Measurements from ENCODE around the gene NT5E. TPM values are rescaled to one million over a fixed set of nuclear protein-coding genes. Genes with fewer than 3 reads are reported as not detected.
"Not testable (repeated sequence)": the region's sequence is repeated elsewhere in the genome, so short reads cannot be mapped to it uniquely, and the experiment has no call there.

The NT5E gene
- 4.9 TPM for polyA plus RNA-seq
- long read RNA-seq, donor 1, result 0 reads
- long read RNA-seq, donor 2, partial matches to known transcripts, result 0 of 1 reads
- long read RNA-seq, donor 2, other reads (novel, unspliced or antisense), result 0 of 1 reads
- long read RNA-seq, donor 3, partial matches to known transcripts, result 0 of 2 reads
- long read RNA-seq, donor 3, other reads (novel, unspliced or antisense), result 0 of 2 reads
- long read RNA-seq, donor 4, result 0 reads
- long read RNA-seq, donor 5, transcript NT5E-201 (9 exons, 3,548 nt), result major isoform, 8 of 17 reads
- long read RNA-seq, donor 5, partial matches to known transcripts, result 6 of 17 reads
- long read RNA-seq, donor 5, other reads (novel, unspliced or antisense), result 0 of 17 reads
- long read RNA-seq, donor 6, partial matches to known transcripts, result 58 of 71 reads
- long read RNA-seq, donor 6, other reads (novel, unspliced or antisense), result 10 of 71 reads
- long read RNA-seq, donor 7, transcript NT5E-201 (9 exons, 3,548 nt), result major isoform, 6 of 7 reads
- long read RNA-seq, donor 7, partial matches to known transcripts, result 0 of 7 reads
- long read RNA-seq, donor 7, other reads (novel, unspliced or antisense), result 0 of 7 reads
- long read RNA-seq, donor 8, partial matches to known transcripts, result 0 of 2 reads
- long read RNA-seq, donor 8, other reads (novel, unspliced or antisense), result 0 of 2 reads
- long read RNA-seq, donor 9, partial matches to known transcripts, result 0 of 5 reads
- long read RNA-seq, donor 9, other reads (novel, unspliced or antisense), result 0 of 5 reads
- long read RNA-seq, donor 10, partial matches to known transcripts, result 0 of 3 reads
- long read RNA-seq, donor 10, other reads (novel, unspliced or antisense), result 0 of 3 reads
- long read RNA-seq, donor 11, result 0 reads

GRCh38 chr6:85449818-85450759 lies at the start of gene NT5E:
TSS of gene NT5E (plus strand) at chr6:85450083. CDS start at chr6:85450140, 57 bp downstream.
- DNase-seq, result peak; percentile 16 to 71
- H3K27me3 ChIP-seq (ENCODE audit: control insufficient read depth, insufficient read depth, low read length), result peaks cover 32% of the 10 kb centered on the region
- H3K4me3 ChIP-seq (ENCODE audit: low read length), result peak within 1 kb of the TSS; percentile 46
- WGBS (ENCODE audit: insufficient coverage, low lambda C conversion rate), result no CpG with 5 or more reads among the region's 92 CpGs
- no peak within 1 kb of the TSS for H3K27ac ChIP-seq (ENCODE audit: low read length)
- H3K9me3 ChIP-seq (ENCODE audit: control insufficient read depth, low read depth, low read length), result no peaks in the 10 kb centered on the region
- H3K4me1 ChIP-seq (ENCODE audit: control insufficient read depth, insufficient read depth, low read length), result peaks cover 5% of the 10 kb centered on the region
- no peaks in the 10 kb centered on the region for H3K36me3 ChIP-seq (ENCODE audit: control insufficient read depth, insufficient read depth, low read length)

- 60% methylated on average over 1 of the region's 4 CpGs for WGBS (ENCODE audit: insufficient coverage, low lambda C conversion rate)
- Histone ChIP-seq H3K4me3 (ENCODE audit: low read length) (no peak overlapping the region), H3K36me3 (ENCODE audit: control insufficient read depth, insufficient read depth, low read length) (no peaks in the 10 kb centered on the region), H3K4me1 (ENCODE audit: control insufficient read depth, insufficient read depth, low read length) (peaks cover 50% of the 10 kb centered on the region), H3K9me3 (ENCODE audit: control insufficient read depth, low read depth, low read length) (no peaks in the 10 kb centered on the region), H3K27me3 (ENCODE audit: control insufficient read depth, insufficient read depth, low read length) (no peaks in the 10 kb centered on the region), H3K27ac (ENCODE audit: low read length) (no peak overlapping the region)
- no peak for DNase-seq
Observed at GRCh38 chr6:85400331-85400730, 49.6 kb upstream of the NT5E start.

- no peaks in the 10 kb centered on the region for H3K9me3 ChIP-seq (ENCODE audit: control insufficient read depth, low read depth, low read length)
- 92% methylated on average over 2 of the region's 6 CpGs for WGBS (ENCODE audit: insufficient coverage, low lambda C conversion rate)
- no peaks in the 10 kb centered on the region for H3K27me3 ChIP-seq (ENCODE audit: control insufficient read depth, insufficient read depth, low read length)
- peak; percentile 26 to 74 for DNase-seq
- H3K4me1 ChIP-seq (ENCODE audit: control insufficient read depth, insufficient read depth, low read length), result peaks cover 50% of the 10 kb centered on the region
- no peak overlapping the region for H3K4me3 ChIP-seq (ENCODE audit: low read length)
- H3K27ac ChIP-seq (ENCODE audit: low read length), result peak overlapping the region; percentile 11
- H3K36me3 ChIP-seq (ENCODE audit: control insufficient read depth, insufficient read depth, low read length), result no peaks in the 10 kb centered on the region
Observed at GRCh38 chr6:85401186-85402021, 48.5 kb upstream of the NT5E start.

- DNase-seq, result no peak
- H3K36me3 ChIP-seq (ENCODE audit: control insufficient read depth, insufficient read depth, low read length), result no peaks in the 10 kb centered on the region
- peaks cover 50% of the 10 kb centered on the region for H3K4me1 ChIP-seq (ENCODE audit: control insufficient read depth, insufficient read depth, low read length)
- H3K4me3 ChIP-seq (ENCODE audit: low read length), result no peak overlapping the region
- peak overlapping the region; percentile 86 for H3K27ac ChIP-seq (ENCODE audit: low read length)
- H3K9me3 ChIP-seq (ENCODE audit: control insufficient read depth, low read depth, low read length), result no peaks in the 10 kb centered on the region
- H3K27me3 ChIP-seq (ENCODE audit: control insufficient read depth, insufficient read depth, low read length), result no peaks in the 10 kb centered on the region
Observed at GRCh38 chr6:85402071-85402470, 47.8 kb upstream of the NT5E start.

- Histone ChIP-seq H3K36me3 (ENCODE audit: control insufficient read depth, insufficient read depth, low read length) (no peaks in the 10 kb centered on the region), H3K27ac (ENCODE audit: low read length) (peak overlapping the region; percentile 86), H3K4me1 (ENCODE audit: control insufficient read depth, insufficient read depth, low read length) (peaks cover 50% of the 10 kb centered on the region), H3K4me3 (ENCODE audit: low read length) (no peak overlapping the region), H3K27me3 (ENCODE audit: control insufficient read depth, insufficient read depth, low read length) (no peaks in the 10 kb centered on the region), H3K9me3 (ENCODE audit: control insufficient read depth, low read depth, low read length) (no peaks in the 10 kb centered on the region)
- no peak for DNase-seq
- WGBS (ENCODE audit: insufficient coverage, low lambda C conversion rate), result 79% methylated on average over 4 of the region's 7 CpGs
Observed at GRCh38 chr6:85402922-85403321, 47.0 kb upstream of the NT5E start.

- WGBS (ENCODE audit: insufficient coverage, low lambda C conversion rate), result no CpG with 5 or more reads among the region's 2 CpGs
- DNase-seq, result peak in 1 of 2 donors; percentile 14
- no peak overlapping the region for H3K4me3 ChIP-seq (ENCODE audit: low read length)
- no peaks in the 10 kb centered on the region for H3K9me3 ChIP-seq (ENCODE audit: control insufficient read depth, low read depth, low read length)
- no peaks in the 10 kb centered on the region for H3K27me3 ChIP-seq (ENCODE audit: control insufficient read depth, insufficient read depth, low read length)
- peaks cover 50% of the 10 kb centered on the region for H3K4me1 ChIP-seq (ENCODE audit: control insufficient read depth, insufficient read depth, low read length)
- H3K36me3 ChIP-seq (ENCODE audit: control insufficient read depth, insufficient read depth, low read length), result no peaks in the 10 kb centered on the region
- peak overlapping the region; percentile 86 for H3K27ac ChIP-seq (ENCODE audit: low read length)
Observed at GRCh38 chr6:85403331-85404015, 46.4 kb upstream of the NT5E start.

GRCh38 chr6:85404016-85404563 lies 45.8 kb upstream of the NT5E start:
- not testable (repeated sequence) for H3K27me3 ChIP-seq (ENCODE audit: control insufficient read depth, insufficient read depth, low read length); H3K36me3 ChIP-seq (ENCODE audit: control insufficient read depth, insufficient read depth, low read length); H3K4me3 ChIP-seq (ENCODE audit: low read length); DNase-seq; H3K9me3 ChIP-seq (ENCODE audit: control insufficient read depth, low read depth, low read length)
- no CpG with 5 or more reads among the region's 4 CpGs for WGBS (ENCODE audit: insufficient coverage, low lambda C conversion rate)
- Histone ChIP-seq H3K4me1 (ENCODE audit: control insufficient read depth, insufficient read depth, low read length) (peaks cover 50% of the 10 kb centered on the region), H3K27ac (ENCODE audit: low read length) (peak overlapping the region; percentile 86)

GRCh38 chr6:85404564-85405174 lies 45.2 kb upstream of the NT5E start:
- no peaks in the 10 kb centered on the region for H3K9me3 ChIP-seq (ENCODE audit: control insufficient read depth, low read depth, low read length)
- peaks cover 50% of the 10 kb centered on the region for H3K4me1 ChIP-seq (ENCODE audit: control insufficient read depth, insufficient read depth, low read length)
- H3K36me3 ChIP-seq (ENCODE audit: control insufficient read depth, insufficient read depth, low read length), result no peaks in the 10 kb centered on the region
- H3K4me3 ChIP-seq (ENCODE audit: low read length), result no peak overlapping the region
- H3K27me3 ChIP-seq (ENCODE audit: control insufficient read depth, insufficient read depth, low read length), result no peaks in the 10 kb centered on the region
- DNase-seq, result no peak
- 47% methylated on average over 4 of the region's 12 CpGs for WGBS (ENCODE audit: insufficient coverage, low lambda C conversion rate)
- H3K27ac ChIP-seq (ENCODE audit: low read length), result peak overlapping the region; percentile 86
